Lung (tissue), 12 donors: ENCODE measurements around the gene CD44. TPM values are rescaled to one million over a fixed set of nuclear protein-coding genes. Genes with fewer than 3 reads are reported as not detected.

Source experiments
- ATAC-seq: fragments of 200-7000 bp; cut with Tn5 transposase; one replicate; pipeline ENCODE4 v1.9.1; 2020; ENCODE audit warnings: moderate number of reproducible peaks; ENCODE audit not compliant: insufficient read depth, low FRiP score
- DNase-seq, 3 donors: peaks; one replicate each; pipeline ENCODE4 v3.0.0-alpha.2; 2013 to 2017
- H3K27ac ChIP-seq, 2 donors: one replicate each; pipeline ENCODE4 v1.5.1; 2013; ENCODE audit warnings: mild to moderate bottlenecking in 2 of 2, moderate library complexity in 2 of 2, control low read depth in 1 of 2, inconsistent platforms in 1 of 2, low read depth in 1 of 2, low read length in 1 of 2
- H3K27me3 ChIP-seq, 3 donors: one replicate each; pipeline ENCODE4 v1.5.1; 2013; ENCODE audit warnings: low read length in 2 of 3; ENCODE audit not compliant: control insufficient read depth in 3 of 3, insufficient read depth in 3 of 3
- H3K36me3 ChIP-seq, 4 donors: one replicate each; pipeline ENCODE4 v1.5.1; 2013; ENCODE audit warnings: low read length in 4 of 4, mild to moderate bottlenecking in 1 of 4, moderate library complexity in 1 of 4; ENCODE audit not compliant: control insufficient read depth in 4 of 4, insufficient read depth in 4 of 4
- H3K4me1 ChIP-seq, 5 donors: one replicate each; pipeline ENCODE4 v1.5.1; 2013; ENCODE audit warnings: low read length in 5 of 5, mild to moderate bottlenecking in 2 of 5, moderate library complexity in 1 of 5; ENCODE audit not compliant: control insufficient read depth in 5 of 5, insufficient read depth in 5 of 5
- H3K4me3 ChIP-seq: one replicate; pipeline ENCODE4 v1.5.1; 2013; ENCODE audit warnings: mild to moderate bottlenecking, control low read depth, moderate library complexity
- H3K9ac ChIP-seq, 2 donors: one replicate each; pipeline ENCODE4 v1.5.1; 2013; ENCODE audit warnings: low read length in 2 of 2, control low read depth in 1 of 2; ENCODE audit not compliant: insufficient read depth in 1 of 2
- H3K9me3 ChIP-seq, 4 donors: one replicate each; pipeline ENCODE4 v1.5.1; 2013; ENCODE audit warnings: low read length in 3 of 4, mild to moderate bottlenecking in 1 of 4, moderate library complexity in 1 of 4; ENCODE audit not compliant: control insufficient read depth in 4 of 4, insufficient read depth in 3 of 4
- WGBS, 2 donors: extraction: QIAGEN DNeasy Blood & Tissue Kit; methylation state at CpG; one replicate each; pipeline ENCODE4 v1.1.7; 2013; 5-methylcytosine and 5-hydroxymethylcytosine counted together
- polyA plus RNA-seq, 2 donors: library from polyadenylated mRNA; stranded (reverse); fragments of 200-250 nt; gene quantifications; one replicate each; pipeline ENCODE4 v1.2.1, GENCODE V29; 2013
- total RNA-seq, 2 donors: library from RNA; depleted of rRNA in 1 of 2; stranded (reverse); fragments of >200 nt in 1 of 2; gene quantifications; one replicate each; pipeline ENCODE4 v1.2.1, GENCODE V29; 2014 to 2021
- TF ChIP-seq, protein P1 (sequence below): IDR thresholded peaks from 2 replicates; pipeline ENCODE4 v1.5.1; 2012; ENCODE audit warnings: mild to moderate bottlenecking; ENCODE audit errors: control extremely low read depth, extremely low read depth
- donor health status: control.
- donor health status: control.
- donor health status: Bipolar disorder and iron deficiency.
- donor health status: healthy.
- donor health status: DM: yes; HTN: yes; CAD: no.

CD44 gene
- total and polyA plus RNA-seq, 4 donors, result 115 to 636 (median 544) TPM

DNA sequence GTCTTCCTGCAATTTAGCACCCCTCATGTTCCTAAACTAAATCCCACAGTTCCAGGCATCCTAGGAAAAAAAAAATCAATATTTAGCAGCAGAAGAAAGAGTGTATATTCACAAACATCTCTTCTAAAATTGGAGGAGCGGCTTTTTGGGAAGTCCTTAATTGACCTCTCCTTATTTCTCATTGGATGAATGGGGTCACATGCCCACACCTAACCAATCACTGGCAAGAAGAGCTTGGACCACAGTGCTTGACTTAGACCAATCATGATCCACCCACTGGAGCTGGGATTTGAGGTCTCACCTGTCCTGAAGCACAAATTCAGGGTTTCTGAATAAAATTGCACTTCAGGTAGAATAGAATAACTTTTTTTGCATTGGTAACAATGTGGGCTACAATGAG is 16.0 kb downstream of the CD44 start:
- TF ChIP-seq, protein P1, sequence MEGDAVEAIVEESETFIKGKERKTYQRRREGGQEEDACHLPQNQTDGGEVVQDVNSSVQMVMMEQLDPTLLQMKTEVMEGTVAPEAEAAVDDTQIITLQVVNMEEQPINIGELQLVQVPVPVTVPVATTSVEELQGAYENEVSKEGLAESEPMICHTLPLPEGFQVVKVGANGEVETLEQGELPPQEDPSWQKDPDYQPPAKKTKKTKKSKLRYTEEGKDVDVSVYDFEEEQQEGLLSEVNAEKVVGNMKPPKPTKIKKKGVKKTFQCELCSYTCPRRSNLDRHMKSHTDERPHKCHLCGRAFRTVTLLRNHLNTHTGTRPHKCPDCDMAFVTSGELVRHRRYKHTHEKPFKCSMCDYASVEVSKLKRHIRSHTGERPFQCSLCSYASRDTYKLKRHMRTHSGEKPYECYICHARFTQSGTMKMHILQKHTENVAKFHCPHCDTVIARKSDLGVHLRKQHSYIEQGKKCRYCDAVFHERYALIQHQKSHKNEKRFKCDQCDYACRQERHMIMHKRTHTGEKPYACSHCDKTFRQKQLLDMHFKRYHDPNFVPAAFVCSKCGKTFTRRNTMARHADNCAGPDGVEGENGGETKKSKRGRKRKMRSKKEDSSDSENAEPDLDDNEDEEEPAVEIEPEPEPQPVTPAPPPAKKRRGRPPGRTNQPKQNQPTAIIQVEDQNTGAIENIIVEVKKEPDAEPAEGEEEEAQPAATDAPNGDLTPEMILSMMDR, result no peak
- DNase-seq (no peak), ATAC-seq (no peak)
- no peaks in the 10 kb centered on the region for H3K27me3 ChIP-seq
- WGBS, 2 donors, result 83 to 91% methylated on average over 1 of the region's 1 CpG
- H3K27ac ChIP-seq, result no peak overlapping the region
- no peak overlapping the region for H3K9ac ChIP-seq
- peaks cover 13 to 20% (median 18%) of the 10 kb centered on the region in 5 donors for H3K4me1 ChIP-seq
- H3K36me3 ChIP-seq, result no peaks in the 10 kb centered on the region
- peaks cover 0 to 2% (median 0%) of the 10 kb centered on the region in 4 donors for H3K9me3 ChIP-seq
- no peak overlapping the region for H3K4me3 ChIP-seq

DNA sequence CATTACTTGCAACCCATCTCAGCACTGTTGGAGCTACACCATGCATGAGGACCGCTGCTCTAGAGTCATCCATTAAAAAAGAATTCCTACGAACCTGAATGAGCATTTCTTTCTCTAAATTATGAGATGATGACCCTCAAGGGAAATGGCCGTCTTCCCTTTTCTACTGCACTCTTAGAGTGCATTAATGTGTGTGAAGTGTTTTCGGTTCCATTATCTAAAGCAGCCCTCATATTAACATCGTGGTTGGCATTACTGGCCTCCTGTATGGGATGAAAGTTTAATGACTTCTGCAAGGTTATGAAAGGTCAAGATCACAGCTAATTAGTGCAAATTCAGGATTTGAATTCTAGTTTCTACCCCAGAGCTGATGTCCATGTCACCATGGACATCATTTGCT is 16.7 kb downstream of the CD44 start:
- H3K4me3 ChIP-seq, result no peak overlapping the region
- DNase-seq, result no peak
- no peaks in the 10 kb centered on the region for H3K27me3 ChIP-seq
- WGBS, 2 donors, result 83 to 91% methylated on average over 5 of the region's 5 CpGs
- H3K27ac ChIP-seq, result no peak overlapping the region
- H3K9me3 ChIP-seq, result peaks cover 0 to 2% (median 0%) of the 10 kb centered on the region in 4 donors
- H3K36me3 ChIP-seq, result no peaks in the 10 kb centered on the region
- ATAC-seq, result no peak
- peaks cover 13 to 22% (median 18%) of the 10 kb centered on the region in 5 donors for H3K4me1 ChIP-seq
- H3K9ac ChIP-seq, result no peak overlapping the region
- TF ChIP-seq, protein P1, result no peak

DNA sequence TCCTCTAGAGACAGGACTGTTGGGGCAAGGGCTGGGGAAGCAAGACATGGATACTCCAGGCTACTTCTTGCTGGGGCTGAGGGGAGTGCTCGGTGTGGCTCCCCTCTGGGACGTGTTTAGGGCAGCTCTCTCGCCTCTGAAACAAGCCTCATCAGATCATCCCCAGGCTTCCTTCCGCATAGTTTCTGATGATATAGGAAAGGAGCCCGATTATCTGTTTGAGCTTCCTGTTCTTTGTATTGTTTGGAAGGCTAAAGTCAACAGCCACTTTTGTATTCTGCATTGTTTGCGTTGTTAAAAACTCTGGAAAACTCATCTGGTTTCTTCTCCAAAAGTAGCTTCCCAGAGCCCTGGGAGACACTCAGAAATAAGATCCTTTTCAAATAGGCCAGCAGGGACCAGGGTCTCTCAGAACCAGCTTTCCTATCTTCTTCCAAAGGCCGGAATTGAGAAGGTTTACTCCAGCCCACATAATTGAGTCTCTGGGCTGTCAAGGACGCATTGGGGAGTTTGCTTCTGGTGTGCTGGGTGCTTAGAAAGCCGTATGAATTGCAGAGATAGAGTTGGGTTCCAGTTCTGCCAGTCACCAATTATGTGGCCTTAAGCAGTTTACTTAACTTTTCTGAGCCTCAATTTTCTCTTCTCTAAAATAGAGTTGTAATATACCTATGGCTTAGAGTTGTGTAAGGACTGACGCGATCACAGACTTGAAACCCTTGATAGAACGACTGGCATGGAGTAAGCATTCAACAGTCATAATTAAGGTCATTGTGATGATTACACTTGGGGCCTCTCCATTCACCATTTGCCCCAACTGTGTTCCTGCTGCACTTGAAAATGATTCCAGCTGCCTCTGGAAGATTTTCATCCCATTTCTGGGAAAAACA is 19.1 kb downstream of the CD44 start:
- Histone ChIP-seq H3K9me3 (no peaks in the 10 kb centered on the region), H3K4me3 (no peak overlapping the region), H3K27me3 (no peaks in the 10 kb centered on the region), H3K4me1 (peaks cover 15 to 25% (median 18%) of the 10 kb centered on the region in 5 donors), H3K27ac (peak overlapping the region in 1 of 2 donors; percentile 66), H3K36me3 (no peaks in the 10 kb centered on the region), H3K9ac (no peak overlapping the region)
- TF ChIP-seq, protein P1, result no peak
- 59 to 73% methylated on average over 12 of the region's 12 CpGs for WGBS, 2 donors
- ATAC-seq, result no peak
- DNase-seq, result no peak
